Activated T-helper 1 cell treated with Interleukin-2 at 50 U/mL for 16 hours (primary cell): ENCODE measurements around the gene OR2V1.
"Not testable (repeated sequence)": the region's sequence is repeated elsewhere in the genome, so short reads cannot be mapped to it uniquely, and the experiment has no call there.

Experiments used
- DNase-seq: peaks from one replicate; pipeline ENCODE4 v3.0.0-alpha.2; 2020; ENCODE audit warnings: low read depth

OR2V1 gene

GRCh38 chr5:181127907-181128626 is 2.9 kb downstream of the OR2V1 start:
- DNase-seq, result no peak

GRCh38 chr5:181127456-181127855 is 3.5 kb downstream of the OR2V1 start:
- DNase-seq, result no peak

DNA sequence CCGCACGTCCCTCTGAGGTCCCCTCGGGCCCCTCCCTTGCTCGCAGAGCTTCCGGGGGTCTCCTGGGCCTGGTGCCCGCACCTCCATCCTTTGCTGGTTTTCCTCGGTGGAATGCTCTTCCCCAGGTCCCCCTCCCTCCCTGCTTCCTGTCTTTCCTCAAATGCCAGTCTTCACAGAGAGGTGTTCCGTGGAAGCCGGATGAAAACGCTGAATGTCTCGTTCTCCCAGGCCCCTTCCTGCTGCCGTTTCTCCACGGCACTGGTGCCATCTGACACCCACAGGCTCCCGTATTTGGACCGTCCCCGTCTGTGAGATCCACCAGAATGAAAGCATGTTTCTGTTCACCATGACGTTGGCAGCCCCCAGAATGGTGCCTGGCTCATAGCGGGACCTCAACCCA is 4.1 kb downstream of the OR2V1 start:
- DNase-seq, result no peak

- DNase-seq, result no peak
Observed at GRCh38 chr5:181124526-181124925, 6.4 kb downstream of the OR2V1 start.

DNA sequence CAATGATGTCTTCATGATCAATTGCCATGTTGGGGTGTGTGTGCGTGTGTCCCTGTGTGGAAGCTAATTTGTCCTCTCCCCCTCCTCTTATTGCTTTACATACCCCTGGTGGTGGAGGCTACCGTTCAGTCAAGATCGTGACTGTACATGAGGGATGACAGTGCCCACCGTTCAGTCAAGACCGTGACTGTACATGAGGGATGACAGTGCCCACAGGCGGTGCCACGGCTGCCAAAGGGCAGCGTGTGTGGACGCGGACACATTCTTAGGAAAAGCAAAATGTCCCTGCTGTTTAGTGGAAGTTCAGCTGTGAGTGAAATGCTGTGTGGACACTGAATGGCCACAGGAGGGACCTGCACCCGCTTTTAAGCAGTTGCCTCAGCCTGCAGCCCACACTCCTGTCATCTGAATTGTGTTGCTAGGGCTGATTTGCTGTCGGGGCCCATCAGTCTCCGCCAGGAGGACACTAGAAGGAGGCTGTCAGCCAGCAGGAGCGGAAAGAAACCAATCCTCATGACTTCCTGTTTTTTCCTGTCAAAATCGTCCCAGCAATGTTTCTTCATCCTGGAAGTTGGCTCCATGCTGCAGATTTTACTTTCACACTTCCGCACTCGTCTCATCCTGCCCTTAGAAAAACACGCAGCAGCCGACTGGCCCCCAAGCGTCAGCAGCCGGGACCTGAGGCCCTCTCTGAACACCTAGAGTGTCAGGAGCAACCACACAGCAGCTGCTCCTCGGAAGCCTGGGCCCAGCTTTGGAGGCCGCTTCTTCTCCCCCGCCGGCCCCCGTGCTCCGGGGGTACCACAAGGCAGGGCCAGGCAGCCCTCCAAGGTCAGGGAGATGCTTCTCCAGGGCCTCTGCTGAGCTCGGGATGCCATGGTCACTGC is 9.1 kb downstream of the OR2V1 start:
- DNase-seq, result no peak

DNA sequence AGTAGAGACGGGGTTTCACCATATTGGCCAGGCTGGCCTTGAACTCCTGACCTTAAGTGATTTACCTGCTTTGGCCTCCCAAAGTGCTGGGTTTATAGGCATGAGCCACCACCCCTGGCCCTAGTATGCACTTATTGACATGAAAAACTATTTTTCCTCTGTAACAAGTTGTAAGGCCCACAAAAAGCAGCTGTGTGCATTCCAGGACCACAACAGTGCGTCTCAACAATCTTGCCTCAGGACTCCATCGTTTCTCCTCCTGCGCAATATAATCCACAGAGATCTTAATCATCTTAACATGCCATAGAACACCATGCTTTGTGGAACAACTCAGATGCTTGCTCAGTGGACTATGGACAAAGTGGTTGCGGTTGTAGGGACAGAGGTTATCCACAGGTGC is 10.2 kb downstream of the OR2V1 start:
- DNase-seq, result no peak

DNA sequence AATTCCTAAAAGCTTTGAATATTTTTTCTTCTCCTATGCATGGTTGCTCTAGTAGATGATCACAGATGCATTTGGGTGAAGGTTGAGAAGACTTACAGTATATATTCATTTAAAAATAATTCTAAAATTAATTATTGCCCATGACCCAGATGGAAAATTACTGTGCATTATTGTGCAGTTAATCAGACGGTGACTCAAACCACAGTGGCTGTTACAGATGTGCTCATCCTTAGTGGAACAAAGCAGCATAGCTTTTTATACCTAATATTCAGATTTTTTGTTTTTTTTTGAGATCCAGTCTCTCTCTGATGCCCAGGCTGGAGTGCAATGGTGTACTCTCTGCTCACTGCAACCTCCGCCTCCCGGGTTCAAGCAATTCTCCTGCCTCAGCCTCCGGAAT is 10.7 kb downstream of the OR2V1 start:
- no peak for DNase-seq

- no peak for DNase-seq
Observed at GRCh38 chr5:181119105-181119504, 11.9 kb downstream of the OR2V1 start.

DNA sequence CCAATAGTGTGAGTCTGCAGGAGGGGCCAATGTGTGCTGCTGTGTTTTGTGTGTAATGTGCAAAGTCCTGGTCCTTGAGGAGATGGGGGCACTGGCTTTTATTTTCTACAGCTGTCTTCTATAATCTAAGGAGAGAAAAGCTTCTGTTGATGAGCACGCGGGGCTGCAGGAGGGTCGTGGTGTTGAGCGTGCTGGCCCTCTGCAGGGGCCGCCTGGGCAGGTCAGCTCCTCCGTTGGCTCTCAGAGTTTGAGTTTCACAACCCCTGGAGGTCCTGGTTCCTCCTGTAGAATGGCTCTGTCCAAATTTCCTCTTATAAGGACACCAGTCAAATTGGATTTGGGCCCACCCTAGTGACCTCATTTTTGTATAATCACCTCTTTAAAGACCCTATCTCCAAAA is 12.6 kb downstream of the OR2V1 start:
- DNase-seq, result no peak

GRCh38 chr5:181114844-181115778 is 15.9 kb downstream of the OR2V1 start:
- no peak for DNase-seq

GRCh38 chr5:181114284-181114843 is 16.6 kb downstream of the OR2V1 start:
- DNase-seq, result no peak

GRCh38 chr5:181113572-181113971 is 17.4 kb downstream of the OR2V1 start:
- DNase-seq, result not testable (repeated sequence)

DNA sequence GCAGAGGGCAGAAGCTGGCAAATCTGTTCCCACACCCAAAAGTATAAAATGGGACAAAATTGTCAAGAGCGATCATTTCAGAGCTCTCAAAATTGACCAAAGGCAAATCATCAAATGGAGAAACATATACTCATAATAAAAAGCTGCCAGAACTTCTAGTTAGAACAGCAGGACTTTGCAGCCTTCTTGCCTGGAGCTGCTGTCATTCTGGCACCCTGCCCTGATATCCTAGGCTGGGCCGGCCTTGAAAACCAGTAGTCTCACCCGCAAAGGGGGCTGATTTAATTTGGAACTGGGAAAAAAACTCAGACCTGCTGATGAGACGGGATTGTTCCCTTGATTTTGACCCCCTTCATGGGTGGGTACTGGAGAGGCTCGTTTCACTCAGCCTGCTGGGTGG is 18.5 kb downstream of the OR2V1 start:
- no peak for DNase-seq

GRCh38 chr5:181111010-181111409 is 20.0 kb downstream of the OR2V1 start:
- no peak for DNase-seq

DNA sequence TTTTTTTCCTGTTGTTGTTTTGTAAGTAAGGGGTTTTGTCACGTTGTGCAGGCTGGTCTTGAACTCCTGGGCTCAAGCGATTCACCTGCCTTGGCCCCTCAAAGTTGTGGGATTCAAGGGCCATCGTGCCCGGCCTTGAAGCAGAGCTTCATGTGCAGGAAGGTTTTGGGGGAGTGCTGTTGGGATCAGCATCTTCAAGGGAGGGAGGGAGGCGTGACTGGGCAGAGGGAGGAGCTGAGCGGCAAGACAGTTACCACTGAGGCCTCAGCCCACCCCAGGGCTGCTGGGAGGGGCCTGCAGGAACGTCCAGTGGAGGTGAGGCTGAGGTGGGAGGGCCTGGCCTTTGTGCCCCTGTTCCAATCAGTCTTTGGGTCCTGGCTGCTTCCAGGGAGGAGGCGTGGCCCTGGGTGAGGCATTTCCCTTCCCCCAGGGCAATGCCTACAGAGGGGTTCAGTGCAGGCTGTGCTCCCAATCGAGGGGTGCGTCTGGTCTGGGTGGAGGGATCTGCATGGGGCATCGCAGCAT is 21.4 kb downstream of the OR2V1 start:
- no peak for DNase-seq

DNA sequence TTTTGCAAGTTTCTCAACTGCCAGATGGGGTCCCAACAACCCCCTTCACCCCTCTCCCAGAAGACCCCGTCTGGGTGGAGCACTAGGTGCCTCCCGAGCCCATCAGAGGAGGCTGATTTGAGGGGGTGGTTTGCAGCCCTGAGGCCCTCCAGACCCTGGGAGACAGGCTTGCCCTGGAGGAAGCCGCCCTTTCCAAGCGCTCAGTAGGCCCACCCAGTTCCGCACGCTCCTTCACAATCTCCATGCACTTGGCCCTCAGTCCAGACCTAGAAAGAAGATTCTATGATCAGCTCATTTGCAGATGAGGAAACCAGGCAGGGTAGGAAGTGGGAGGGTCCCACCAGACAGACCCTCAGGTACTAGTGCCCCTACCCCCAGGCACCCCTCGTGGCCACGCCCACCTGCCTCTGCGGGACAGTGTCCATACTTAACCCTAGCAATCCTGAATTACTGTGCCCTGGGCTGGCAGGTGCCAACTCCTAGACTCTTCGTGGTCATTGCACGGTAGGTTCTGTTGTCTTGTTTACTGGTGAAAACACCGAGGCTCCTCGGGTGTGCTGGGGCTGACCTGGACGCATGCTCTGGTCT is 22.3 kb downstream of the OR2V1 start:
- no peak for DNase-seq

DNA sequence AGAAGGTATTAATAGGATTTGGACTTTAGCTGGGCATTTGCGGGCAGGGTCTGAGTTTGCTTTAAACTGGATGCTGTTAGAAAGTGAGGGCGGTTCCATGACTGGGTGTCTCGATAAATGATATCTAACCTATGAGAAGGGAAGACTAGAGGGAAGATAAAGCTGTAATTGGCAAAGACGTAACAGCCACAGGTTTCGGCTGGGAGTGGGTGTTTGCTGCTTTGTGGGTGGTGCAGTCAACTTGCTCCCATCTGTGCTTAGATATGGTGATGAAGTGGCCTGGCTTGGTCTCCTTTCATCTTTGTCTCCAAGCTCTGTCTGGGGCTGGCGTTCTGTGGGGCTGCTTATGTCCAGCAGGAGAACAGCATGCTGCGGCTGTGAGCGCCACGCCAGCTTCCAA is 23.3 kb downstream of the OR2V1 start:
- DNase-seq, result no peak

- DNase-seq, result no peak
Observed at GRCh38 chr5:181105391-181106025, 25.5 kb downstream of the OR2V1 start.

- not testable (repeated sequence) for DNase-seq
Observed at GRCh38 chr5:181104606-181105390, 26.2 kb downstream of the OR2V1 start.

DNA sequence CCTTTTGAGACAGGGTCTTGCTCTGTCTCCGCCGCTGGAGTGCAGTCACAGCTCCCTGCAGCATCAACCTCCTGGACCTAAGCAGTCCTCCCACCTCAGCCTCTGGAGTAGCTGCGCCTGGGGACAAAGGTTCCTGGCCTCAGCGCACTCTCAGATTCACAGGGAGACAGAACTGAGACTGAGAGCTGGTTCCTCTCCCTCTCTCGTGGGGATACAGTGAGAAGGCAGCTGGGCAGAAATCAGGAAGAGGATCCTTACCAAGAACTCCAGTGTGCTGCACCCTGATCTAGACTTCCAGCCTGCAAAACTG is 26.8 kb downstream of the OR2V1 start:
- DNase-seq, result not testable (repeated sequence)
